SK-N-SH treated with all-trans-retinoic acid at 6 μM for 48 hours (cell line): ENCODE results near the gene ITPRIPL2.

Experiments used
- ATAC-seq: fragments of 200-7000 bp; cut with Tn5 transposase; 3 replicates; pipeline ENCODE4 v1.9.1; 2020; ENCODE audit warnings: mild to moderate bottlenecking, moderate library complexity
- ARNTL ChIP-seq: fragments of 450-650 bp; formaldehyde crosslinking; IDR thresholded peaks from 2 replicates; pipeline ENCODE4 v1.5.0; 2020; ENCODE audit warnings: low read depth, mild to moderate bottlenecking, moderate library complexity, borderline replicate concordance
- BACH2 ChIP-seq: fragments of 250-450 bp; sonication (Bioruptor Pico); IDR thresholded peaks from 2 replicates; pipeline ENCODE4 v1.9.0; 2021; ENCODE audit warnings: mild to moderate bottlenecking, borderline replicate concordance
- CREB5 ChIP-seq: fragments of 250-450 bp; sonication (Bioruptor Pico); IDR thresholded peaks from 2 replicates; pipeline ENCODE4 v1.5.1; 2020; ENCODE audit warnings: low read depth, mild to moderate bottlenecking, moderate library complexity
- CSDC2 ChIP-seq: fragments of 250-450 bp; sonication (Bioruptor Pico); IDR thresholded peaks from 2 replicates; pipeline ENCODE4 v1.5.0; 2020; ENCODE audit warnings: mild to moderate bottlenecking, moderate library complexity
- CSRNP3 ChIP-seq: fragments of 250-450 bp; sonication (Bioruptor Pico); IDR thresholded peaks from 2 replicates; pipeline ENCODE4 v1.5.1; 2021; ENCODE audit warnings: mild to moderate bottlenecking, moderate library complexity
- ESRRG ChIP-seq: fragments of 250-450 bp; sonication (Bioruptor Pico); IDR thresholded peaks from 2 replicates; pipeline ENCODE4 v1.6.1; 2021; ENCODE audit warnings: mild to moderate bottlenecking
- GLIS3 ChIP-seq: fragments of 250-450 bp; sonication (Bioruptor Pico); IDR thresholded peaks from 2 replicates; pipeline ENCODE4 v1.5.0; 2020; ENCODE audit warnings: mild to moderate bottlenecking, moderate library complexity
- ISL1 ChIP-seq: fragments of 250-450 bp; sonication (Bioruptor Pico); IDR thresholded peaks from 2 replicates; pipeline ENCODE4 v2.1.2; 2022; ENCODE audit warnings: mild to moderate bottlenecking, moderate library complexity
- OSR1 ChIP-seq: fragments of 250-450 bp; sonication (Bioruptor Pico); IDR thresholded peaks from 2 replicates; pipeline ENCODE4 v1.8.0; 2022; ENCODE audit warnings: moderate library complexity, mild to moderate bottlenecking, inconsistent platforms
- PATZ1 ChIP-seq: fragments of 250-450 bp; sonication (Bioruptor Pico); IDR thresholded peaks from 2 replicates; pipeline ENCODE4 v1.8.0; 2020; ENCODE audit warnings: mild to moderate bottlenecking, moderate library complexity, borderline replicate concordance
- POU6F1 ChIP-seq: fragments of 250-450 bp; sonication (Bioruptor Pico); IDR thresholded peaks from 2 replicates; pipeline ENCODE4 v1.8.0; 2021; ENCODE audit warnings: low read depth, mild to moderate bottlenecking, moderate library complexity, borderline replicate concordance
- PPARA ChIP-seq: fragments of 250-450 bp; sonication (Bioruptor Pico); IDR thresholded peaks from 2 replicates; pipeline ENCODE4 v1.5.0; 2020; ENCODE audit warnings: mild to moderate bottlenecking, borderline replicate concordance
- RARB ChIP-seq: fragments of 250-450 bp; sonication (Bioruptor Pico); IDR thresholded peaks from 2 replicates; pipeline ENCODE4 v1.8.0; 2021; ENCODE audit warnings: mild to moderate bottlenecking, moderate library complexity
- SNAI2 ChIP-seq: fragments of 250-450 bp; sonication (Bioruptor Pico); IDR thresholded peaks from 2 replicates; pipeline ENCODE4 v1.5.0; 2020; ENCODE audit warnings: mild to moderate bottlenecking, moderate library complexity
- TOX ChIP-seq: fragments of 250-450 bp; sonication (Bioruptor Pico); IDR thresholded peaks from 2 replicates; pipeline ENCODE4 v1.8.0; 2021; ENCODE audit warnings: mild to moderate bottlenecking, moderate library complexity, borderline replicate concordance
- TSHZ2 ChIP-seq: fragments of 250-450 bp; sonication (Bioruptor Pico); IDR thresholded peaks from 2 replicates; pipeline ENCODE4 v1.5.0; 2020; ENCODE audit warnings: mild to moderate bottlenecking, moderate library complexity
- ZC3H10 ChIP-seq: fragments of 250-450 bp; sonication (Bioruptor Pico); IDR thresholded peaks from 2 replicates; pipeline ENCODE4 v1.5.1; 2021; ENCODE audit warnings: mild to moderate bottlenecking, moderate library complexity
- ZFP3 ChIP-seq: fragments of 250-450 bp; sonication (Bioruptor Pico); IDR thresholded peaks from 2 replicates; pipeline ENCODE4 v1.5.0; 2020; ENCODE audit warnings: mild to moderate bottlenecking, moderate library complexity
- ZFP30 ChIP-seq: fragments of 450-650 bp; formaldehyde crosslinking; IDR thresholded peaks from 2 replicates; pipeline ENCODE4 v1.5.0; 2022; ENCODE audit warnings: mild to moderate bottlenecking, moderate library complexity
- ZNF565 ChIP-seq: fragments of 450-650 bp; formaldehyde crosslinking; conservative IDR thresholded peaks from 2 replicates; pipeline ENCODE4 v1.5.0; 2020; ENCODE audit warnings: low read depth, mild to moderate bottlenecking, moderate library complexity
- ZNF70 ChIP-seq: fragments of 450-650 bp; formaldehyde crosslinking; IDR thresholded peaks from 2 replicates; pipeline ENCODE4 v1.5.0; 2020; ENCODE audit warnings: mild to moderate bottlenecking, moderate library complexity
- ZNF8 ChIP-seq: fragments of 450-650 bp; formaldehyde crosslinking; IDR thresholded peaks from 2 replicates; pipeline ENCODE4 v1.5.0; 2020; ENCODE audit warnings: mild to moderate bottlenecking, moderate library complexity

ITPRIPL2 gene

GRCh38 chr16:19075511-19075910 lies 38.3 kb upstream of the ITPRIPL2 start:
- no peak for TF ChIP-seq POU6F1 (CRISPR knock-in tag)
- TF ChIP-seq CREB5 (CRISPR knock-in tag), result no peak
- TF ChIP-seq ZNF70, result no peak
- no peak for TF ChIP-seq PATZ1 (CRISPR knock-in tag)
- TF ChIP-seq ARNTL (CRISPR knock-in tag), result no peak
- TF ChIP-seq TSHZ2, result no peak
- TF ChIP-seq SNAI2 (CRISPR knock-in tag), result no peak
- TF ChIP-seq BACH2 (CRISPR knock-in tag), result no peak
- no peak for TF ChIP-seq GLIS3 (CRISPR knock-in tag)
- TF ChIP-seq ISL1, result no peak
- no peak for TF ChIP-seq CSDC2 (CRISPR knock-in tag)
- no peak for TF ChIP-seq ESRRG (CRISPR knock-in tag)
- TF ChIP-seq TOX (CRISPR knock-in tag), result no peak
- TF ChIP-seq, all 23 proteins: peak for 0
- ATAC-seq, result no peak

GRCh38 chr16:19077879-19078278 lies 35.9 kb upstream of the ITPRIPL2 start:
- no peak for ATAC-seq
- TF ChIP-seq ZC3H10 (CRISPR knock-in tag) (no peak), ZFP3 (CRISPR knock-in tag) (no peak), TSHZ2 (no peak), PPARA (CRISPR knock-in tag) (no peak), BACH2 (CRISPR knock-in tag) (no peak), ARNTL (CRISPR knock-in tag) (no peak), ZNF8 (CRISPR knock-in tag) (no peak), CSRNP3 (no peak), ZFP30 (CRISPR knock-in tag) (no peak), POU6F1 (CRISPR knock-in tag) (no peak), CREB5 (CRISPR knock-in tag) (no peak), OSR1 (CRISPR knock-in tag) (no peak), RARB (no peak), ZNF565 (CRISPR knock-in tag) (no peak), SNAI2 (CRISPR knock-in tag) (no peak), GLIS3 (CRISPR knock-in tag) (no peak)
